AG04449 (cell line): ENCODE measurements around the gene WDR13.
A peak's percentile ranks its signal among the peaks of the same experiment; 100 is the strongest.
"Not testable (repeated sequence)": the region's sequence is repeated elsewhere in the genome, so short reads cannot be mapped to it uniquely, and the experiment has no call there.

Source experiments
- CTCF ChIA-PET: fragments of 350-600 bp; formaldehyde crosslinking; extraction: SDS; loops from one replicate; lab custom pipeline; 2021; ENCODE audit warnings: antibody characterized with exemption; lab: Yijun Ruan, JAX
- POLR2A ChIA-PET: fragments of 400-600, 350-600 bp; formaldehyde crosslinking; extraction: SDS; loops from one replicate; lab custom pipeline; 2020; ENCODE audit warnings: antibody characterized with exemption, inconsistent platforms; lab: Yijun Ruan, JAX
- DNase-seq: peaks from one replicate; pipeline ENCODE4 v3.0.0-alpha.2; 2010; ENCODE audit warnings: low read depth, low spot score
- H3K4me3 ChIP-seq: 2 replicates; pipeline ENCODE4 v1.5.1; 2011; ENCODE audit warnings: low read depth, mild to moderate bottlenecking, control low read depth, low read length
- CTCF ChIP-seq: IDR thresholded peaks from one replicate; pipeline ENCODE4 v1.5.1; 2011; ENCODE audit warnings: mild to moderate bottlenecking, moderate library complexity, low read length, control low read depth, inconsistent platforms; ENCODE audit not compliant: insufficient read depth; ENCODE audit errors: missing control alignments

Gene WDR13

GRCh38 chrX:48597353-48598264, at the start of gene WDR13:
WDR13 (plus strand) TSS chrX:48597492; CDS start chrX:48597997, 505 bp downstream.
- no peak for TF ChIP-seq CTCF
- ChIA-PET CTCF (no interaction called here), POLR2A (interaction anchor here (1.0 kb wide), 1 partner anchor 23 kb away, joined by 5 read pairs; the partner anchor contains the start of gene RBM3)
- H3K4me3 ChIP-seq, result peak within 1 kb of the TSS; percentile 69
- DNase-seq, result peak; percentile 72

- DNase-seq, result no peak
- no peak overlapping the region for H3K4me3 ChIP-seq
- POLR2A ChIA-PET, result no interaction called here
- no peak for TF ChIP-seq CTCF
- CTCF ChIA-PET, result interaction anchor here (1.4 to 1.7 kb wide), 2 partner anchors 9 to 466 kb away, joined by 3 to 6 read pairs; partner anchors contain the start of gene TBC1D25
Measured at GRCh38 chrX:48548871-48549270, 48.4 kb upstream of the WDR13 start.

DNA sequence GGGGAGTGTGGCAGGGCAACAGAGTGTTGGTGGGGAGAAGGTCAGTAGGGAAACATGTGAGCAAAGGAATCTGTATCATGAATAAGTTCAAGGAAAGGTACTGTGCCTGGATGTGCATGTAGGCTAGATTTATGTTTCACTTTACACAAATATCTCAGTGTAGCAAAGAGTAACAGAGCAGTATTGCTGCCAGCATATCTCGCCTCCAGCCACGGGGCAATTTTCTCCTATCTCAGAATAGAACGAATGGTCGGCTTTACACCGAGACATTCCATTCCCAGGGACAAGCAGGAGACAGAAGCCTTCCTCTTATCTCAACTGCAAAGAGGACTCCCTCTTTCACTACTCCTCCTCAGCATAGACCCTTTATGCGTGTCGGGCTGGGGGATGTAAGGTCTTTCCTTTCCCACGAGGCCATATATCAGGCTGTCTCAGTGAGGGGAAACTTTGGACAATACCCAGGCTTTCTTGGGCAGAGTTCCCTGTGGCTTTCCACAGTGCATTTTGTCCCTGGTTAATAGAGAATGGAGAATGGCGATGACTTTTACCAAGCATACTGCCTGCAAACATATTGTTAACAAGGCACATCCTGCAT, 41.5 kb upstream of the WDR13 start:
- POLR2A ChIA-PET, DNase-seq, H3K4me3 ChIP-seq, CTCF ChIA-PET: not testable (repeated sequence)

- ChIA-PET POLR2A (interaction anchor here (0.7 to 1.5 kb wide), 2 partner anchors 16 to 26 kb away, joined by 3 to 4 read pairs; partner anchors contain the start of gene RBM3), CTCF (interaction anchor here (1.5 kb wide), 1 partner anchor 476 kb away, joined by 4 read pairs; no protein-coding TSS in a partner anchor)
- no peak for TF ChIP-seq CTCF
- peak; percentile 47 for DNase-seq
- H3K4me3 ChIP-seq, result no peak overlapping the region
Measured at GRCh38 chrX:48558271-48558670, 39.0 kb upstream of the WDR13 start.

DNA sequence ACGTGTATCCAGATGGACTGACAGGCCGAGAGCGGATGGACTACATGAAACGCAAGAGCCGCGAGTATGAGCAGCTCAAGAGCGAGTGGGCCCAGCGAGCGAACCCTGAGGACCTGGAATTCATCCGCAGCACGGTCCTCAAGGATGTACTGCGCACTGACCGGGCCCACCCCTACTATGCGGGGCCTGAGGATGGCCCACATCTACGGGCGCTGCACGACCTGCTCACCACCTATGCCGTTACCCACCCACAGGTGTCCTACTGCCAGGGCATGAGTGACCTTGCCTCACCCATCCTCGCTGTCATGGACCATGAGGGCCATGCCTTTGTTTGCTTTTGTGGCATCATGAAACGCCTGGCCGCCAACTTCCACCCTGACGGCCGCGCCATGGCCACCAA, 37.7 kb upstream of the WDR13 start:
- ChIA-PET CTCF (no interaction called here), POLR2A (no interaction called here)
- DNase-seq, result no peak
- H3K4me3 ChIP-seq, result no peak overlapping the region
- no peak for TF ChIP-seq CTCF

GRCh38 chrX:48560056-48560455, 37.2 kb upstream of the WDR13 start:
- no peak for DNase-seq
- CTCF ChIA-PET, result no interaction called here
- POLR2A ChIA-PET, result no interaction called here
- H3K4me3 ChIP-seq, result no peak overlapping the region
- no peak for TF ChIP-seq CTCF
